Measurements from ENCODE around the gene CTCF. TPM values are rescaled to one million over a fixed set of nuclear protein-coding genes. Genes with fewer than 3 reads are reported as not detected.

CTCF gene
- total and polyA plus RNA-seq, 4 donors = 10.1 to 35.3 (median 15.5) TPM

DNA sequence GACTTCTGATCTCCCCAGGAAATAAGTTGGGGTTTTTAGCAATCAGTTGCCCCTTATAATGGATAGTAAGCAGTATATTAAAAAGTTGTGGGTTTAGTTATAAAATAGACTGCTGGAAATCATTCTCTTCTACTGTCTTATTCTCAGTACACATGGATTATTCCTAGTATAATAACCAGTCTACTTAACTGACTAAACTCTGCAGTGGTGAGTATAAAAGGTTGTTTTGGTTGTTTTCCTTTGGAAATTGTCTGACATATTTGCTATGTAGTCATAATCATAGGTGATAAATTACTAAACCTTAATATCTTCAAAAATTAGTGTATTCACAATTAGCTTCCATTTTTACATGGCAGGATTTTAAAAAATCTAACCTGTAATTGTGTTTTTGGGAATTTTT, 31.4 kb downstream of the CTCF start:
- TF ChIP-seq HNF4A (conservative IDR thresholded peaks at IDR 0.05) = no peak
- TF ChIP-seq, protein P1, sequence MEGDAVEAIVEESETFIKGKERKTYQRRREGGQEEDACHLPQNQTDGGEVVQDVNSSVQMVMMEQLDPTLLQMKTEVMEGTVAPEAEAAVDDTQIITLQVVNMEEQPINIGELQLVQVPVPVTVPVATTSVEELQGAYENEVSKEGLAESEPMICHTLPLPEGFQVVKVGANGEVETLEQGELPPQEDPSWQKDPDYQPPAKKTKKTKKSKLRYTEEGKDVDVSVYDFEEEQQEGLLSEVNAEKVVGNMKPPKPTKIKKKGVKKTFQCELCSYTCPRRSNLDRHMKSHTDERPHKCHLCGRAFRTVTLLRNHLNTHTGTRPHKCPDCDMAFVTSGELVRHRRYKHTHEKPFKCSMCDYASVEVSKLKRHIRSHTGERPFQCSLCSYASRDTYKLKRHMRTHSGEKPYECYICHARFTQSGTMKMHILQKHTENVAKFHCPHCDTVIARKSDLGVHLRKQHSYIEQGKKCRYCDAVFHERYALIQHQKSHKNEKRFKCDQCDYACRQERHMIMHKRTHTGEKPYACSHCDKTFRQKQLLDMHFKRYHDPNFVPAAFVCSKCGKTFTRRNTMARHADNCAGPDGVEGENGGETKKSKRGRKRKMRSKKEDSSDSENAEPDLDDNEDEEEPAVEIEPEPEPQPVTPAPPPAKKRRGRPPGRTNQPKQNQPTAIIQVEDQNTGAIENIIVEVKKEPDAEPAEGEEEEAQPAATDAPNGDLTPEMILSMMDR (IDR thresholded peaks at IDR 0.05; ENCODE audit: low read depth, low read length, missing input control) = no peak
- no peak overlapping the region for H3K4me3 ChIP-seq (ENCODE audit: low read depth in 1 of 3, low read length in 3 of 3)
- no peak overlapping the region for H3K27ac ChIP-seq (ENCODE audit: low read depth in 1 of 2, low read length in 2 of 2)
- H3K36me3 ChIP-seq (ENCODE audit: control insufficient read depth in 4 of 4, insufficient read depth in 3 of 4, low read depth in 1 of 4, low read length in 3 of 4) = peaks cover 0 to 2% (median 0%) of the 10 kb centered on the region in 4 donors
- DNase-seq (ENCODE audit: low spot score) = no peak
- no peaks in the 10 kb centered on the region for H3K4me1 ChIP-seq (ENCODE audit: control insufficient read depth in 4 of 4, insufficient read depth in 4 of 4, low read length in 3 of 4)
- no peaks in the 10 kb centered on the region for H3K27me3 ChIP-seq (ENCODE audit: control insufficient read depth in 4 of 4, insufficient read depth in 4 of 4, low read length in 3 of 4)
- H3K9me3 ChIP-seq (ENCODE audit: control insufficient read depth in 4 of 4, low read length in 3 of 4) = no peaks in the 10 kb centered on the region
- no peak overlapping the region for H3K9ac ChIP-seq (ENCODE audit: low read depth in 1 of 2, low read length in 2 of 2)

DNA sequence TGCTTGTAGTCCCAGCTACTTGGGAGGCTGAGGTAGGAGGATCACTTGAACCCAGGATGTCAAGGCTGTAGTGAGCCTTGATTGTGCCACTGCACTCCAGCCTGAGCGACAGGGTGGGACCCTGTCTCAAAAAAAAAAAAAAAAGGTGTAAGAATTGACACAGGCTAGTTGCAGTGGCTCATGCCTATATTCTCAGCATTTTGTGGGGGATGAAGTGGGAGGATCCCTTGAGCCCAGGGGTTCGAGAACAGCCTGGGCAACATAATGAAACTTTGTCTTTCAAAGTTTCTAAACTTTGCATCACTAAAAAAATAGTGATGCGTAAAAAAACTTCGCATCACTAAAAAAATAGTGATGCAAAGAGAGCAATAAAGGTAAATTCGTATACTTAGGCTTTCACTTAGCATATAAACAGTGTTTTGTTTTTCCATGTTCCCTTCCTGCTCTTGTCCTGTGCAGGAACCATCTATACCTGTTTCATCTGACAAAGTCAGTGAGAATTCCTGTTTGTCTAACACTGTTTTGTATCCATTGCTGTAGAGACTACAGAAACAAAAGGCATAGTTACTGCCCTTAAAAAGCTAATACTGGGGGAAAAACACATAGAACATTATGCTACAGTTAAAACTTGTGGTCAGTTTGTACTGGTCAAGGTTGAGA, 32.1 kb downstream of the CTCF start:
- no peak for TF ChIP-seq HNF4G (IDR thresholded peaks at IDR 0.05)
- peaks cover 0 to 2% (median 0%) of the 10 kb centered on the region in 4 donors for H3K36me3 ChIP-seq (ENCODE audit: control insufficient read depth in 4 of 4, insufficient read depth in 3 of 4, low read depth in 1 of 4, low read length in 3 of 4)
- H3K4me3 ChIP-seq (ENCODE audit: low read depth in 1 of 3, low read length in 3 of 3) = no peak overlapping the region
- H3K27me3 ChIP-seq (ENCODE audit: control insufficient read depth in 4 of 4, insufficient read depth in 4 of 4, low read length in 3 of 4) = no peaks in the 10 kb centered on the region
- WGBS = 93% methylated on average over 5 of the region's 5 CpGs
- H3K9me3 ChIP-seq (ENCODE audit: control insufficient read depth in 4 of 4, low read length in 3 of 4) = no peaks in the 10 kb centered on the region
- no peaks in the 10 kb centered on the region for H3K4me1 ChIP-seq (ENCODE audit: control insufficient read depth in 4 of 4, insufficient read depth in 4 of 4, low read length in 3 of 4)
- no peak overlapping the region for H3K27ac ChIP-seq (ENCODE audit: low read depth in 1 of 2, low read length in 2 of 2)
- DNase-seq (ENCODE audit: low spot score) = no peak
- H3K9ac ChIP-seq (ENCODE audit: low read depth in 1 of 2, low read length in 2 of 2) = no peak overlapping the region

DNA sequence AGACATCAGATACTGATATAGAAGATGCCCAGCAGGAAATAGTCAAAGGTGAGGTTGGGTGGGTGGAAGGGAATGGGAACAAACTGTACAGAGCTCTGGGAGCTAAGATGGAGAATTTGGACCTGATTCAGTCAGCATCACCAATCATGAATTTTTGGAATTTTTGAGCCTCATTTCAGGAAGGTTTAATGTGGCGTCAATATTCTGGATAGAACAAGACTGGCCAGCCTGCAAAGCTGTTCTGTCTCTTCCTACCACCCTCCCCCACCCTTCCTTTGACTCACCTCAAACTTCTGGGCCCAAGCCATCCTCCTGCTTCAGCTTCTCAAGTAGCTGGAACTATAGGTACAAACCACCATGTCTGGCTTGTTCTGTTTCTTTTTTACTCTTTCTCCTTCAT, 32.6 kb downstream of the CTCF start:
- Histone ChIP-seq H3K4me3 (ENCODE audit: low read depth in 1 of 3, low read length in 3 of 3) (no peak overlapping the region), H3K27ac (ENCODE audit: low read depth in 1 of 2, low read length in 2 of 2) (no peak overlapping the region), H3K9me3 (ENCODE audit: control insufficient read depth in 4 of 4, low read length in 3 of 4) (no peaks in the 10 kb centered on the region), H3K4me1 (ENCODE audit: control insufficient read depth in 4 of 4, insufficient read depth in 4 of 4, low read length in 3 of 4) (no peaks in the 10 kb centered on the region), H3K27me3 (ENCODE audit: control insufficient read depth in 4 of 4, insufficient read depth in 4 of 4, low read length in 3 of 4) (no peaks in the 10 kb centered on the region), H3K36me3 (ENCODE audit: control insufficient read depth in 4 of 4, insufficient read depth in 3 of 4, low read depth in 1 of 4, low read length in 3 of 4) (no peaks in the 10 kb centered on the region), H3K9ac (ENCODE audit: low read depth in 1 of 2, low read length in 2 of 2) (no peak overlapping the region)
- TF ChIP-seq, protein P1 (IDR thresholded peaks at IDR 0.05; ENCODE audit: low read depth, low read length, missing input control) = no peak
- TF ChIP-seq, protein P2, sequence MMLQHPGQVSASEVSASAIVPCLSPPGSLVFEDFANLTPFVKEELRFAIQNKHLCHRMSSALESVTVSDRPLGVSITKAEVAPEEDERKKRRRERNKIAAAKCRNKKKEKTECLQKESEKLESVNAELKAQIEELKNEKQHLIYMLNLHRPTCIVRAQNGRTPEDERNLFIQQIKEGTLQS (IDR thresholded peaks at IDR 0.05) = no peak
- no peak for TF ChIP-seq HNF4G (IDR thresholded peaks at IDR 0.05)
- no peak for TF ChIP-seq RXRA (IDR thresholded peaks at IDR 0.05)
- no peak for TF ChIP-seq FOXA2 (IDR thresholded peaks at IDR 0.05)
- TF ChIP-seq NR2F2 (IDR thresholded peaks at IDR 0.05) = no peak
- TF ChIP-seq, protein P3, sequence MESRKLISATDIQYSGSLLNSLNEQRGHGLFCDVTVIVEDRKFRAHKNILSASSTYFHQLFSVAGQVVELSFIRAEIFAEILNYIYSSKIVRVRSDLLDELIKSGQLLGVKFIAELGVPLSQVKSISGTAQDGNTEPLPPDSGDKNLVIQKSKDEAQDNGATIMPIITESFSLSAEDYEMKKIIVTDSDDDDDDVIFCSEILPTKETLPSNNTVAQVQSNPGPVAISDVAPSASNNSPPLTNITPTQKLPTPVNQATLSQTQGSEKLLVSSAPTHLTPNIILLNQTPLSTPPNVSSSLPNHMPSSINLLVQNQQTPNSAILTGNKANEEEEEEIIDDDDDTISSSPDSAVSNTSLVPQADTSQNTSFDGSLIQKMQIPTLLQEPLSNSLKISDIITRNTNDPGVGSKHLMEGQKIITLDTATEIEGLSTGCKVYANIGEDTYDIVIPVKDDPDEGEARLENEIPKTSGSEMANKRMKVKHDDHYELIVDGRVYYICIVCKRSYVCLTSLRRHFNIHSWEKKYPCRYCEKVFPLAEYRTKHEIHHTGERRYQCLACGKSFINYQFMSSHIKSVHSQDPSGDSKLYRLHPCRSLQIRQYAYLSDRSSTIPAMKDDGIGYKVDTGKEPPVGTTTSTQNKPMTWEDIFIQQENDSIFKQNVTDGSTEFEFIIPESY (IDR thresholded peaks at IDR 0.05) = no peak
- TF ChIP-seq RAD21 (IDR thresholded peaks at IDR 0.05) = no peak
- no peak for TF ChIP-seq TAF1 (conservative IDR thresholded peaks at IDR 0.05)
- TF ChIP-seq, protein P4, sequence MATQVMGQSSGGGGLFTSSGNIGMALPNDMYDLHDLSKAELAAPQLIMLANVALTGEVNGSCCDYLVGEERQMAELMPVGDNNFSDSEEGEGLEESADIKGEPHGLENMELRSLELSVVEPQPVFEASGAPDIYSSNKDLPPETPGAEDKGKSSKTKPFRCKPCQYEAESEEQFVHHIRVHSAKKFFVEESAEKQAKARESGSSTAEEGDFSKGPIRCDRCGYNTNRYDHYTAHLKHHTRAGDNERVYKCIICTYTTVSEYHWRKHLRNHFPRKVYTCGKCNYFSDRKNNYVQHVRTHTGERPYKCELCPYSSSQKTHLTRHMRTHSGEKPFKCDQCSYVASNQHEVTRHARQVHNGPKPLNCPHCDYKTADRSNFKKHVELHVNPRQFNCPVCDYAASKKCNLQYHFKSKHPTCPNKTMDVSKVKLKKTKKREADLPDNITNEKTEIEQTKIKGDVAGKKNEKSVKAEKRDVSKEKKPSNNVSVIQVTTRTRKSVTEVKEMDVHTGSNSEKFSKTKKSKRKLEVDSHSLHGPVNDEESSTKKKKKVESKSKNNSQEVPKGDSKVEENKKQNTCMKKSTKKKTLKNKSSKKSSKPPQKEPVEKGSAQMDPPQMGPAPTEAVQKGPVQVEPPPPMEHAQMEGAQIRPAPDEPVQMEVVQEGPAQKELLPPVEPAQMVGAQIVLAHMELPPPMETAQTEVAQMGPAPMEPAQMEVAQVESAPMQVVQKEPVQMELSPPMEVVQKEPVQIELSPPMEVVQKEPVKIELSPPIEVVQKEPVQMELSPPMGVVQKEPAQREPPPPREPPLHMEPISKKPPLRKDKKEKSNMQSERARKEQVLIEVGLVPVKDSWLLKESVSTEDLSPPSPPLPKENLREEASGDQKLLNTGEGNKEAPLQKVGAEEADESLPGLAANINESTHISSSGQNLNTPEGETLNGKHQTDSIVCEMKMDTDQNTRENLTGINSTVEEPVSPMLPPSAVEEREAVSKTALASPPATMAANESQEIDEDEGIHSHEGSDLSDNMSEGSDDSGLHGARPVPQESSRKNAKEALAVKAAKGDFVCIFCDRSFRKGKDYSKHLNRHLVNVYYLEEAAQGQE (IDR thresholded peaks at IDR 0.05) = no peak
- no peak for TF ChIP-seq SP1 (IDR thresholded peaks at IDR 0.05)
- no peak for TF ChIP-seq YY1 (IDR thresholded peaks at IDR 0.05)
- no peak for TF ChIP-seq FOXA1 (IDR thresholded peaks at IDR 0.05)
- no peak for TF ChIP-seq HNF4A (conservative IDR thresholded peaks at IDR 0.05)
- no peak for DNase-seq (ENCODE audit: low spot score)
- 94% methylated on average over 1 of the region's 1 CpG for WGBS
